Measurements from ENCODE around the gene WASF1.
"Not testable (repeated sequence)": the region's sequence is repeated elsewhere in the genome, so short reads cannot be mapped to it uniquely, and the experiment has no call there.

Gene WASF1

DNA sequence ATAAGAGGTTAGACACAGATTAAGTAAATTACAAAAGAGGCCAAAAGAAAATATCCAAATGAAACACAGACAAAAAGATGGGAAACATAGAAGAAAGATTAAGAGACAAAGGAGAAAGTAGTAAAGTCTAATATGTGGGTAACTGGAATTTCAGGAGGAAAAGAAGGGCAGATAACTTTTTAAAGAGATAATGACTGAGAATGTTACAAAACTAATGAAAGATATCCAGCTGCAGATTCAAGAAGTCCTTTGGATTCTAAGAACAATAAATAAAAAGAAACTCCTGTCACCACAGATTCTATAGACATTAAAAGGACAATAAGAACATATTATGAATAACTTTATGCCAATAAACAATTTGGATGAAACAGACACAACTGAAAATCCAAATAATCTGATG, 90.1 kb downstream of the WASF1 start:
- no peak for DNase-seq (ENCODE audit: low spot score)
- TF ChIP-seq, protein P1, sequence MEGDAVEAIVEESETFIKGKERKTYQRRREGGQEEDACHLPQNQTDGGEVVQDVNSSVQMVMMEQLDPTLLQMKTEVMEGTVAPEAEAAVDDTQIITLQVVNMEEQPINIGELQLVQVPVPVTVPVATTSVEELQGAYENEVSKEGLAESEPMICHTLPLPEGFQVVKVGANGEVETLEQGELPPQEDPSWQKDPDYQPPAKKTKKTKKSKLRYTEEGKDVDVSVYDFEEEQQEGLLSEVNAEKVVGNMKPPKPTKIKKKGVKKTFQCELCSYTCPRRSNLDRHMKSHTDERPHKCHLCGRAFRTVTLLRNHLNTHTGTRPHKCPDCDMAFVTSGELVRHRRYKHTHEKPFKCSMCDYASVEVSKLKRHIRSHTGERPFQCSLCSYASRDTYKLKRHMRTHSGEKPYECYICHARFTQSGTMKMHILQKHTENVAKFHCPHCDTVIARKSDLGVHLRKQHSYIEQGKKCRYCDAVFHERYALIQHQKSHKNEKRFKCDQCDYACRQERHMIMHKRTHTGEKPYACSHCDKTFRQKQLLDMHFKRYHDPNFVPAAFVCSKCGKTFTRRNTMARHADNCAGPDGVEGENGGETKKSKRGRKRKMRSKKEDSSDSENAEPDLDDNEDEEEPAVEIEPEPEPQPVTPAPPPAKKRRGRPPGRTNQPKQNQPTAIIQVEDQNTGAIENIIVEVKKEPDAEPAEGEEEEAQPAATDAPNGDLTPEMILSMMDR (IDR thresholded peaks at IDR 0.05; ENCODE audit: extremely low read depth, insufficient read depth, missing control alignments), result no peak
- in situ Hi-C loops (cut with MboI; ENCODE audit: low pct_unique_long_range_greater_than_20kb, low sequenced_read_pairs, unreplicated experiment), result no loop called here

DNA sequence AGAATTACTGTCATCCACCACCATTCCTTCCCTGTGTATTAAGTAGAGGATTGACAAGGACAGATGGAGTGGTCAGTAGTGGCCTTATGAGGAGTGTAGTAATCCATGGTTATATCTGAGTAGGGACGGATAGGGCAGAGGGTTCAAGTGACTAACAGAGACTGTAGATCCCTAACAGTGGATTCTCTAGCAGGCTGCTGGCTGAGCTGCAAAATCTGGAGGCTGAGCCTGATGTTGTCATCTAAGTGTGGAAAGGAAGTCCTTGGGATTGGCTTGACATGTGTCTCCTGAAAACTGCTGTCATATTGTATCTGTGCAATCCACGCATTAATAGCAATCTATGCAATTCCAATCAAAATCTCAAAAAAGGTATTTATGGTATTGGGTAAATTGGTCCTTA, 94.2 kb downstream of the WASF1 start:
- in situ Hi-C loops (cut with MboI; ENCODE audit: low pct_unique_long_range_greater_than_20kb, low sequenced_read_pairs, unreplicated experiment), result no loop called here
- TF ChIP-seq, protein P1 (IDR thresholded peaks at IDR 0.05; ENCODE audit: extremely low read depth, insufficient read depth, missing control alignments), result no peak
- no peak for DNase-seq (ENCODE audit: low spot score)

DNA sequence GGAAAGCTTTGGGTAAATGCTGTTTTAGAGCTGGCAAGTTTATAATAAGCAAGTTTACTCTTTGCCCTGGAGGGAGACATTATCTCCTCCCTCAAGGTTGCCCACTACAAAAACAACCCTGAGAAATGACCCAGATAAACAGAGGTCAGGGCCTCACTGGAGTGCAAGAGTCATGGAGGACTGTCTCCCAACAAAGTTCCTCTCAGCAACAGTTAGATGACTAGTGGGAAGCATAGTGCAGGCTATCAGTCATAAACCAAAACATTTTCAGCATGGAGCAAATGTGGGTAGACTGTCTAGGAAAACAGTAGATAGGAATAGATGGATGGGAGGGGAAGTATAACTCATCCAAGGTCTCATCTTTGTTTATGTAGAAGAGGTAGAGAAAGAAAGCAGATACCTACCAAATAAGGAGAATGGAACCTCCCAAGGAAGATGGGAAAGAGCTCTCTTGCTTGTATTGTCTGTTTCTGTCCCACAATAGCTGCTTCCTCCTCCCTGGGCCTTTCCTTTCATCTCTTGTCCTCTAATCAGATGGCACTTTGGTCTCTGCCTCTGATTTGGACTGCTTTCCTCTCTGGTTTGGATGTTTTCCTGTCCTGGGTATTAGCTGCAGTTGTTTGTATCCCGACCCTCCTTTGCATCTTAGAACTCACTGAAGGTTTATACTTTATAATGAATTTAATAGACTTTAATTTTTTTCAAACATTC, 95.4 kb downstream of the WASF1 start:
- in situ Hi-C loops (cut with MboI; ENCODE audit: low pct_unique_long_range_greater_than_20kb, low sequenced_read_pairs, unreplicated experiment), result no loop called here
- DNase-seq (ENCODE audit: low spot score), result no peak
- TF ChIP-seq, protein P1 (IDR thresholded peaks at IDR 0.05; ENCODE audit: extremely low read depth, insufficient read depth, missing control alignments), result no peak

DNA sequence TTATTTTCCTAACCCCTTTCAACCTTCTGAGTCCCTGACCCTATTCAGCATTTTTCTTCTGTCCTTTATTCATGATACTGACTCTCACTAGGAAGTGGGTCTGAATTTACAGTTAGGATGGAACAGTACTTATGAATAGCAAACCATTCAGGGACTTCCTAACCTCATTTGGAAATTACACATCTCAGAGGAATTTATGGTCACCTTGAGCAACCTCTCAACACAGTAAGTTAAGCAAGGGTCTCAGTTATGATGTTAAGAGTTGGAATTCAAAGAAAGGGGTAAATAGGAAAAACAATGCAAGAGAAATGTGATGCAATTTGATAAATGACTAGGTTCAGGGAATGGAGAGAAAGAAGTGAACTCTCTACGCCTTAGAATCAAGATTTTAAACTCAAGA, 104.1 kb downstream of the WASF1 start:
- DNase-seq (ENCODE audit: low spot score), result no peak
- in situ Hi-C loops (cut with MboI; ENCODE audit: low pct_unique_long_range_greater_than_20kb, low sequenced_read_pairs, unreplicated experiment), result no loop called here
- TF ChIP-seq, protein P1 (IDR thresholded peaks at IDR 0.05; ENCODE audit: extremely low read depth, insufficient read depth, missing control alignments), result no peak

DNA sequence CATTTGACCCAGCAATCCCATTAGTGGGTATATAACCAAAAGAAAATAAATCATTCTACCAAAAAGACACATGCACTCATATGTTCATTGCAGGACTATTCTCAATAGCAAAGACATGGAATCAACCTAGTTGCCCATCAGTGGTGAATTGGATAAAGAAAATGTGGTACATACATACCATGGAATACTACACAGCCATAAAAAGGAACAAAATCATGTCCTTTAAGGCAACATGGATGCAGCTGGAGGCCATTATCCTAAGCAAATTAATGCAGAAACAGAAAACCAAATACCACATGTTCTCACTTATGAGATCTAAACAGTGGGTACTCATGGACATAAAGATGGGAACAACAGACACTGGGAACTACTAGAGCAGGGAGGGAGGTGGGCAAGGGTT, 106.0 kb downstream of the WASF1 start:
- not testable (repeated sequence) for DNase-seq (ENCODE audit: low spot score)
- in situ Hi-C loops (cut with MboI; ENCODE audit: low pct_unique_long_range_greater_than_20kb, low sequenced_read_pairs, unreplicated experiment), result loop anchor here (25.0 kb wide), 1 partner anchor 314 kb away; no protein-coding TSS in a partner anchor

DNA sequence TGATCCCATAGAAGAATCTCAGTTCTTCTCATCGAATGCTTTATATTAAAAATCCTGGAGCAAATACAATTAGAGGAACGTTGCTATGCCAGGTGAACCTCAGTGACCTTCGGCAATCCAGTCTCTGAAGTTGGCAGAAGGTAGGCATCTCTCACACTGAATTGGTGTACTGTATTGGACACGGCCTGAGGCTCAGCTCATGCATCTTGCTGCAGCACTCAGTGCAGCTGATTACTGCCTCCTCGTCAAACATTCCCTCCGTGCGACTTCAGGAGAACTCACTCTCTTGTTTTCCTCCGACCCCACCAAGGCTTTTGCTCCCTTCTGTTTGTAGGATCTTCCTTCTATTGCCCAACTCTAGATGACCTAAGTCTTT, 110.9 kb downstream of the WASF1 start:
- DNase-seq (ENCODE audit: low spot score), result no peak
- TF ChIP-seq, protein P1 (IDR thresholded peaks at IDR 0.05; ENCODE audit: extremely low read depth, insufficient read depth, missing control alignments), result no peak
- in situ Hi-C loops (cut with MboI; ENCODE audit: low pct_unique_long_range_greater_than_20kb, low sequenced_read_pairs, unreplicated experiment), result loop anchor here (25.0 kb wide), 1 partner anchor 319 kb away; no protein-coding TSS in a partner anchor

DNA sequence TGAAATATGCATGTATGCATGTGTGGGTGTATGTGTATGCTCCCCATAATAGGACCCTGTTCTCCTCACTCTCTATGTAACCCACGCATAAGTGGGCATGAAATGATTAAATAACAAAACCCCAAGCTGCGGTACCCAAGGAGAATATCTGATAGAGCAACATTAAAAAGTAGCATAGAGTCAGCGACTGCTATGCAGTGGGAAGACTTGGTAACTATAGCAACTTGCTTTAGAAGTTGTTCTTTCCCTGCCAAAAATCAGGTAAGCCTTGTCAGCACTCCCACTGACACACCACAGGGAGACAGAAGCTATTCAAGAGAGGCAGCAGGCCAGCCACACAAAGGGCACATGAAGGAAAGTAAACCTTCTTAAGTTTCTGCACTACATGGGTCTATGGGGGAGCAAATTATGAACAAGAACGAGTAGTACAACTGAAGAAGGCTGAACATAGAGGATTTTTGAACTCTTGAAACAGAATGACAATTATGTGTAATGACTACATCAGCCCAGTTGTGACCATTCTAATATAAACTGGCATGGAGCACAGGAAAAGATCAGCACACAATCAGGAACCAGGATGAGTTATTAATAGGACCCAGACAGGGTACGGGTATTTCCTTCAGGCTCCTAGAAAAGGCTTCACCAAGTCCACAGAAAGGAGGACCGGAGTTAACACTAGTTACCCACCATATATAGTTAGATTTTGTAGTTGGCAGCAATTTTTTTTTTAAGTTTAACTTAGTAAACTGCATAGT, 111.5 kb downstream of the WASF1 start:
- in situ Hi-C loops (cut with MboI; ENCODE audit: low pct_unique_long_range_greater_than_20kb, low sequenced_read_pairs, unreplicated experiment), result loop anchor here (25.0 kb wide), 1 partner anchor 319 kb away; no protein-coding TSS in a partner anchor
- TF ChIP-seq, protein P1 (IDR thresholded peaks at IDR 0.05; ENCODE audit: extremely low read depth, insufficient read depth, missing control alignments), result no peak
- DNase-seq (ENCODE audit: low spot score), result no peak
